H1 (cell line): ENCODE data around the gene LGR4. TPM values are rescaled to one million over a fixed set of nuclear protein-coding genes. Genes with fewer than 3 reads are reported as not detected.

Experiments used
- ASH2L ChIP-seq: fragments of 200-600, 300-600 bp; sonication (generic); IDR thresholded peaks from one replicate; pipeline ENCODE4 v1.7.1; 2017; ENCODE audit warnings: low read length
- CHD2 ChIP-seq: IDR thresholded peaks from 2 replicates; pipeline ENCODE4 v1.6.1; 2012; ENCODE audit warnings: low read length, improper control_type of control experiment
- CHD7 ChIP-seq: fragments of 300-600 bp; sonication (generic); IDR thresholded peaks from 2 replicates; pipeline ENCODE4 v1.7.1; 2012; ENCODE audit warnings: low read length, moderate library complexity, mild to moderate bottlenecking, inconsistent platforms; ENCODE audit not compliant: insufficient replicate concordance
- EZH2 ChIP-seq: fragments of 200-600 bp; sonication (generic); IDR thresholded peaks from 2 replicates; pipeline ENCODE4 v1.7.1; 2012; ENCODE audit warnings: low read depth, mild to moderate bottlenecking, moderate library complexity, low read length, inconsistent platforms; ENCODE audit not compliant: severe bottlenecking
- NRF1 ChIP-seq: IDR thresholded peaks from 2 replicates; pipeline ENCODE4 v1.6.1; 2011; ENCODE audit warnings: mild to moderate bottlenecking, low read depth, low read length, improper control_type of control experiment
- POU5F1 ChIP-seq: IDR thresholded peaks from 2 replicates; pipeline ENCODE4 v1.6.1; 2011; ENCODE audit warnings: low read depth, mild to moderate bottlenecking, low read length, moderate library complexity
- SRF ChIP-seq: IDR thresholded peaks from 2 replicates; pipeline ENCODE4 v1.6.1; 2011; ENCODE audit warnings: mild to moderate bottlenecking, low read depth, low read length, moderate library complexity
- polyA plus RNA-seq, 7 experiments: library from polyadenylated mRNA; depleted of rRNA in 3 of 7; stranded (reverse) in 5 of 7; unstranded in 2 of 7; fragments of >200 nt in 5 of 7; fragments of 200-250 nt in 2 of 7; gene quantifications; 1 replicate in 5 of 7; 2 replicates in 1 of 7; 4 replicates in 1 of 7; pipeline versions ENCODE4 v1.2.1 to v1.2.3, GENCODE V29; 2011 to 2013; ENCODE audit warnings: missing spikeins in 2 of 7, mixed read lengths in 2 of 7
- total RNA-seq: library from RNA; stranded (reverse); fragmentation: NEBNext Ultra II Directional; extraction: Animal tissue kit (Norgen Biotek cat#: 25700); gene quantifications from 2 replicates; pipeline ENCODE4 v1.2.1, GENCODE V29; 2021

The LGR4 gene
- total and polyA plus RNA-seq, 2 of the 8 experiments (the other 6 are each of a cell fraction or from before 2014, with no cell fraction given): 26.6 to 61.7 TPM

- TF ChIP-seq CHD7 (no peak), ASH2L (no peak), POU5F1 (no peak), SRF (no peak), CHD2 (no peak), NRF1 (no peak), EZH2 (no peak)
Observed at GRCh38 chr11:27459191-27459590, 13.4 kb downstream of the LGR4 start (continued).
